Smooth muscle cell of the brain vasculature (primary cell): Measurements from ENCODE around the gene FBXO27.
"Not testable (repeated sequence)": the region's sequence is repeated elsewhere in the genome, so short reads cannot be mapped to it uniquely, and the experiment has no call there.

ENCODE experiments used
- DNase-seq: peaks from one replicate; pipeline ENCODE4 v3.0.0-alpha.2; 2012; ENCODE audit warnings: low read depth, low spot score

Gene FBXO27

DNA sequence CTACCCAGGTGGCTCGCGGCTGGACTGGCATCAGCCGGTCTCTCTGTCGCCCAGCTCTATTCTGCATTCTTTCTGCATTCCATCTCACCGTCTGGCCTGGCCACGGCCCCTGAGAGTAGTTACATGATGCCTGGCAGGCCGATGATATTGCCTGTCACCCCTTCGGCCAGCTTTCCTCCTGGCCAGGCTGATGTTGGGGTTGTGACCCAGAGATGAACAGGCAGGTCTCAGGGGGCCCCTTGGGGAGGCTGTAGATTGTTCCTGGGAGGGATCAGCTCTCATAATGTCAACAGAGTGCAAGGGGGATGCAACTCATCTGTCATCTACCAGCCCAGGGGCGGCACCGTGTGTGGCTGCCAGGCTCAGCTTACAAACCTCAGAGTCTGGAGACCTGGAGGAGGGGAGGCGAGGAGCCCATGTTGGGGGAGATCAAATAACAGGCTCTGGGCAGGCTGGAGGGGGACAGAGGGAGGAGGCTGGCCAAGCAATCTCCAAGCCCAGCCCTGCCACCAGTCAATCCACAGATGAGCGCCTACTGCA lies 43.2 kb downstream of the FBXO27 start:
- DNase-seq, result no peak

DNA sequence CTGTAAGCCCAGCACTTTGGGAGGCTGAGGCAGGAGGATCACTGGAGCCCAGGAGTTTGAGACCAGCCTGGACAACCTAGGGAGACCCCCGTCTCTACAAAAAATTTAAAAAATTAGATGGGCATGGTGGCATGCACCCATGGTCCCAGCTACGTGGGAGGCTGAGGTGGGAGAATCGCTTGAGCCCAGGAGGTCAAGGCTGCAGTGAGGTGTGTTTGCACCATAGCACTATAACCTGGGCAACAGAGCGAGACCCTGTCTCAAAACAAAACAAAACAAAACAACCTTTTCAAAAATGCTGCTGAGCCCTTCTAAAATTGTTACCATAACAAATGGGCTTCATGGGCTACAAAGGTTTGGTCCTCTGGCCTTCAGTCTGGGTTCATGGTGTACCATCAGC lies 43.7 kb downstream of the FBXO27 start:
- not testable (repeated sequence) for DNase-seq

DNA sequence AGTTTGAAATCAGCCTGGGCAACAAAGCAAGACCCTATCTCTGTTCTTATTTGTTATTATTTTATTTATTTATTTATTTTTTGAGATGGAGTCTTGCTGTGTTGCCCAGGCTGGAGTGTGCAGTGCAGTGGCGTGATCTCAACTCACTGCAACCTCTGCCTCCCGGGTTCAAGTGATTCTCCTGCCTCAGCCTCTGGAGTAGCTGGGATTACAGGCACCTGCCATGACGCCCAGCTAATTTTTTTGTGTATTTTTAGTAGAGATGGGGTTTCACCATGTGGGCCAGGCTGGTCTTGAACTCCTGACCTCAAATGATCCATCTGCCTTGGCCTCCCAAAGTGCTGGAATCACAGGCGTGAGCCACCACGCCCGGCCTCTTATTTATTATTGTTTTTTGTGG lies 44.6 kb downstream of the FBXO27 start:
- not testable (repeated sequence) for DNase-seq

DNA sequence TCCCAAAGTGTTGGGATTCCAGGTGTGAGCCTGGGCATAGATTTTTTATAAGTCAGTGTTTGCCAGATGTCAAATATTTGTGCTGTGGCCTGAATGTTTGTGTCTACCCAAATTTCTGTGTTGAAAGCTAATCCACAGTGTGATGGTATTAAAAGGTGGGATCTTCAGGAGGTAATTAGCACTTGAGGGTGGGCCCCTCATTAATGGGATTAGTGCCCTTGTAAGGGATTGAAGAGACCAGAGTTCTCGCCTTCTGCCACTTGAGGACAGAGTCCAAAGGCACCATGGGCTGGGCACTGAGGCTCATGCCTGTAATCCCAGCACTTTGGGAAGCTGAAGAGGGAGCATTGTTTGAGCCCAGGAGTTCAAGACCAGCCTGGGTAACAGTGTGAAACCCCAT lies 47.1 kb downstream of the FBXO27 start:
- no peak for DNase-seq

DNA sequence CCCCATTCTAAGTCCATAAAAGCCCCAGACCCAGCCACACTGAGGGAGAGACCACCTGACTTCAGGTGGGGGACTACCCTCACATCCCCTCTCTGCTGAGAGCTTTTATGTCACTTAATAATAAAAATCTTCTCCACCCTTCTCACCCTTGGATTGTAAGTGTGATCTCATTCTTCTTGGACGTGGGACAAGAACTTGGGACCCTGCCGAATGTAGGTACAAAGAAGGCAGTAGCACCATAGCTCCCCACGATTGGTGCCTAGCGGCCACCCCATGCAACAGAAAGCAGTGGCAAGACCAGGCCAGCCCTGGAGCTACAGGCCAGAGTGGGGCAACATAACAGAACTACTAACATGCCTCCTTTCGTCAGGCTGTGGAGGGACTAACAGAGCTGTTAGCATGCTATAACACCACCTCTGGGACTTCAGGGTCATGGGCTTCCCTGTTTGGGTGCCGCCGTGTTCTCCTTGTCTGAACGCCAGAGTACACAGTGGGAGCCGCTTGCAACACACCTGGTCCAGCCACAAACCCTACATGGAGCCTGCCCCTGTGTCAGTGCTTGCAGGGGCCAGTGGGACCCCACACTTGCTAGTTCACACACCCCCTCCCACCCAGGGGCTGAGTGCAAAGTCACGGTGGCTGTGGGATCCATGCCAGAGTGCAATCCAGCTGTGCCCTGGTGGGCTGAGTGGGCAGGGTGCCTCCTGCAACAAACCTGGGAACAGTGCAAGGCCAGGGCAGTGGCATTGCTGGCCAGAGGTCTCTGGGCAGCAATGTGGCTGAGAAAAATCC lies 51.6 kb downstream of the FBXO27 start:
- DNase-seq, result no peak

DNA sequence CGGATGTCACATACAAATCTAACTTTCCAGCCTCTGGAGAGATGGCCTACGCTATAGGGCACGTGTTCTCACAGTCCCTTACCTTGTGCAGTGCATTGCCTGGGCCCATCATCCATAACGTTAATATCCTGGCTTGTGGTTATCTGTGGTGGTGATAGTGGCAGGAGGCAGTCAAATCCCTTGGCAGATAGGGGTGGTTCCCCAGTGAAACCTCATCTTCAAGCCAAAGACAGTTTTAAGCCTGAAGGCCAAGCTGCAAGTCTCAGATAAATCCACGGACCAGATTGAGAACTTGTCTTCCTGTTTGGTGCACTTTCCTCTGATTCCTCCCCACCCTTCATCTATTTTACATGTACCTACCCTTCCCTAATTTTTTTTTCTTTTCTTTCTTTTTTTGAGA lies 52.5 kb downstream of the FBXO27 start:
- no peak for DNase-seq

DNA sequence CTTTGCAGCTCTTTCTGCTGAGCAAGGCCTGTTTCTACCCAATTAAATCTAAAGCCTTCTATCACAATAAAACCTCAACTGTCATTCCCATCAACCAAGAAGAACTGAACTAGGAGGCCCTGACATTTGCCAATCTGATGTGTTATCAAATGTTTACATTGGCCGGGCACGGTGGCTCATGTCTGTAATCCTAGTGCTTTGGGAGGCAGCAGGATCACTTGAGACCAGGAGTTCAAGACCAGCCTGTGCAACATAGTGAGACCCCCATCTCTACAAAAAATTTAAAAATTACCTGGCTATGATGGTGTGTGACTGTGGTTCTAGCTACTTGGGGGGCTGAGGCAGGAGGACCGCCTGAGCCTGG lies 54.0 kb downstream of the FBXO27 start:
- no peak for DNase-seq

DNA sequence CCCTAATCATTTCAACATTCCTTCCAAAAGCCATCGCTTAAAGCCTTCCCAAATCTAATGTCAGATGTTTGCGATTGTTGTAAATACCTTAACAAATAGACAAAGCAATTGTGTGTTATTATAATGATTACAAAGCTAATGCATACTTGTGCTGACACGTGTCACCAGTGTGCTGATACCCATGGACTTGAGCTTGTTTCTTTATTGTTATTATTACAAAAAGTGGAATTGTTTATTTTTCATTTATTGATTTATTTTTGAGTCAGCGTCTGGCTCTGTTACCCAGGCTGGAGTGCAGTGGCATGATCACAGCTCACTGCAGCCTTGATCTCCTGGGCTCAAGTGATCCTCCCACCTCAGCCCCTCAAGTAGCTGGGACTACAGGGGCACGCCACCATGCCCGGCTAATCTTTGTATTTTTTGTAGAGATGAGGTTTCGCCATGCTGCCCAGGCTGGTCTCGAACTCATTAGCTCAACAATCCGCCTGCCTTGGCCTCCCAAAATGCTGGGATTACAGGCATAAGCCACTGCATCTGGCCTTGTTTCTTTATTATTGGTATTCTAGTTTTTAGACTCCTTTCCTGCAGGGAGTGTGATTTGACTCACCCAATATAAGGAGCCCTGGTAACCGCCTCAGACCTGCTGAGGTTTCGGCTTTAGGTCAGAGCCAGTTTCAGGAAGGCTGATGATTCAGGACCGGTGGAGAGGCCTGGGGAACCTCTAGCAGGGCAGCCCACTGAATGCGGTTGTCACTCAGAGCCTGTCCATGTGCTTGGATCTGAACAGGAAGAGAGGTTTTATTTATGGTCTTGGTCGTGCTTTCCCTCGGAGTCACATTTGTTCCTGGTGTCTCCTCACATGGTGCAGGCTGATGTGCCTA lies 54.7 kb downstream of the FBXO27 start:
- no peak for DNase-seq

DNA sequence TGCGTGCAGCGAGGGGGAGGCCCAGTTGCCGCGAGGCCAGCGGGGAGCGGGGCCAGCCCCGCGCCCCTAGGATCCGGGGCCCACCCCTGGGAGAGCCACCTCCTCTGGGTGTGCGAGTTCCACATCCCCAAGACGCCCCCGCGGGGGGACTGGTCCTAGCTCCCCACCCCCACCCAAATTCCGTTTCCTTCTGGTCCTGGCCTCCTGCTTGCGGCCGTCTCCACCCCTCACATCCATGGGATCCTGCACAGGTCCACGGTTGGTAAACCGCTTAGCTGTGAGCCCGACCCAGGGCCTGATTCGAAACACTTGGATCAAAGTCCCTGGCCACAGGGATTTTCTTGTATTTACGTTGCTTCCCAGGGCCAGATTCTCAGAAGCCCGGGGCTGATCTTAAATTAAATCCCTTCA lies 56.5 kb downstream of the FBXO27 start:
- DNase-seq, result no peak

DNA sequence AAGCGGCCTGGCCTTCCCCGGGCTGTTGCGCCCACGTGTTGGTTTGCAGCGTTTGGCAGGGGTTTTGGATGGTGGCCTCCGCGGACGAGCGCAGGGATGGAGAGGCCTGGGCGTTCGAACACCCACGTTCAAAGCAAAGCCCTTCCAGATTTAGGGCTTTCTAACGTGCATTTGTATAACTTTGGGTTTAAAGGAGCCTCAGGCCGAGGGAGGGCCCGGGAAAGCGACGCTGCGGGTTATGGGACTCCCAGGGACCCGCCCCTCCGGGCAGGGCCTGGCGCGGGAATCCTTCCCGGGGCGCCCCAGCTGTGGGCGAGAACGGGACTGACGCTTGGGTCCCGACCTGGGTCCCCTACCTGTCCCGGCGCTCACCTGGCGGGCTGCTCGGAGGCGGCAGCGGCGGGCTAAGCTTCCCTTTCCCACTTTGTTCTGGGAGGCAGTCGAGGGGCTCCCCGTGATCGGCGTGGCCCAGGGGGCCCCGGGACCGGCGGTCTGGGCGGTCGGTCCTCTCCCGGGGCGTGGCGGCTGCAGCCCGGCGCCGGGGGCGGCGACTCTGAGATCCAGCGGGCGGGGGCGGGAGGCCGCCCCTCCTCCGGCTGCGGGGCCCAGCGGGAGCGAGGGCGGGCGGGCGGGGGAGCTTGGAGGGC lies 57.0 kb downstream of the FBXO27 start, which contains the start of gene FBXO17:
Gene FBXO17, minus strand, starts transcription at position 529 of the 647 bp plus-strand sequence. CDS start 25,423 bp downstream, outside the sequence.
- DNase-seq, result no peak

DNA sequence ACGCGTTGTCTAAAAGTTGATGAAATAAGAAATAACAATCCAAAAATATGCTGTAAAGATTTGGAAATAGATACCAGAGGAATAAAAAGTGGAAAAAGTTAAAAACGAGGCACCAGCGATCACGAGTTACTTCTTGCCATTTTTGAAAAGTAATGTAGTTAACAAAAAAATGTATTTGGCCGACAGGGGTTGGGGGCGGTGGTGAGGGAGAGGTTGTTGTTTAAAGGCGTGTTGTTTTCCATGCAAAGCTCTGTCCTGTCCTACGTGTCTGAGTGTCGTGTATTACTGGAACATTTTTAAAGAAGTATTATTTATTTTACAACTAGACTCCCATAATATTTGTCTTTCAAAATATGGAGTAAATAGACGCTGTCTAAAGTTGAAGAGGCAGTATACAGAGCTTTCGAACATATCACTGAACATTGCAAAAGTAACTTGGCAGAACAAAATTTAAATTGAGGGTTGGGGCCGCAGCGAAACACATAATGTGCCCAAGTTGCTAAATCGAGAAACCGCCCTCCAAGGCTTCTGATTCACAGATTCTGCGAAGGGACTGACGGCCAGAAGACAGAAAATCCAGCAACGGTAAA lies 57.6 kb downstream of the FBXO27 start:
- DNase-seq, result no peak
